Endothelial cell of umbilical vein (primary cell): ENCODE data around the gene SIM1.
"Not testable (repeated sequence)": the region's sequence is repeated elsewhere in the genome, so short reads cannot be mapped to it uniquely, and the experiment has no call there.

Experiments
- CTCF ChIP-seq, 2 donors: IDR thresholded peaks; 1 replicate in 1 of 2; 2 replicates in 1 of 2; pipeline ENCODE4 v1.5.1; 2011; ENCODE audit warnings: low read length in 2 of 2, mild to moderate bottlenecking in 2 of 2, moderate library complexity in 2 of 2, control low read depth in 1 of 2, inconsistent platforms in 1 of 2, low read depth in 1 of 2; ENCODE audit not compliant: insufficient read depth in 1 of 2; ENCODE audit errors: extremely low read depth in 1 of 2
- EZH2 ChIP-seq: IDR thresholded peaks from 2 replicates; pipeline ENCODE4 v1.6.1; 2012; ENCODE audit warnings: borderline replicate concordance, low read depth, mild to moderate bottlenecking, moderate library complexity, low read length, inconsistent platforms; ENCODE audit not compliant: severe bottlenecking
- FOS ChIP-seq: IDR thresholded peaks from 2 replicates; pipeline ENCODE4 v1.6.1; 2011; ENCODE audit warnings: mild to moderate bottlenecking, low read length, moderate library complexity, borderline replicate concordance; ENCODE audit not compliant: insufficient read depth
- JUN ChIP-seq: IDR thresholded peaks from 2 replicates; pipeline ENCODE4 v1.6.1; 2011; ENCODE audit warnings: borderline replicate concordance, low read depth; ENCODE audit not compliant: insufficient read length, insufficient read depth
- MAX ChIP-seq: IDR thresholded peaks from 2 replicates; pipeline ENCODE4 v1.6.1; 2011; ENCODE audit not compliant: insufficient read depth, insufficient read length
- POLR2A ChIP-seq: IDR thresholded peaks from 2 replicates; pipeline ENCODE4 v1.6.1; 2012; ENCODE audit warnings: low read depth, mild to moderate bottlenecking, control low read depth, low read length
- POLR2AphosphoS5 ChIP-seq: IDR thresholded peaks from 2 replicates; pipeline ENCODE4 v1.6.1; 2012; ENCODE audit warnings: low read depth, mild to moderate bottlenecking, control low read depth, low read length, moderate library complexity; ENCODE audit not compliant: insufficient read depth

DNA sequence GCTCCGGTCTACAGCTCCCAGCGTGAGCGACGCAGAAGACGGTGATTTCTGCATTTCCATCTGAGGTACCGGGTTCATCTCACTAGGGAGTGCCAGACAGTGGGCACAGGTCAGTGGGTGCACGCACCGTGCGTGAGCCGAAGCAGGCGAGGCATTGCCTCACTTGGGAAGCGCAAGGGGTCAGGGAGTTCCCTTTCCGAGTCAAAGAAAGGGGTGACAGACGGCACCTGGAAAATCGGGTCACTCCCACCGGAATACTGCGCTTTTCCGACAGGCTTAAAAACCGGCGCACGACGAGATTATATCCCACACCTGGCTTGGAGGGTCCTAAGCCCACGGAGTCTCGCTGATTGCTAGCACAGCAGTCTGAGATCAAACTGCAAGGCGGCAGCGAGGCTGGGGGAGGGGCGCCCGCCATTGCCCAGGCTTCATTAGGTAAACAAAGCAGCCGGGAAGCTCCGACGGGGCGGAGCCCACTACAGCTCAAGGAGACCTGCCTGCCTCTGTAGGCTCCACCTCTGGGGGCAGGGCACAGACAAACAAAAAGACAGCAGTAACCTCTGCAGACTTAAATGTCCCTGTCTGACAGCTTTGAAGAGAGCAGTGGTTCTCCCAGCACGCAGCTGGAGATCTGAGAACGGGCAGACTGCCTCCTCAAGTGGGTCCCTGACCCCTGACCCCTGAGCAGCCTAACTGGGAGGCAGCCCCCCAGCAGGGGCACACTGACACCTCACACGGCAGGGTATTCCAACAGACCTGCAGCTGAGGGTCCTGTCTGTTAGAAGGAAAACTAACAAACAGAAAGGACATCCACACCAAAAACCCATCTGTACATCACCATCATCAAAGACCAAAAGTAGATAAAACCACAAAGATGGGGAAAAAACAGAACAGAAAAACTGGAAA lies 109.7 kb downstream of the SIM1 start:
- not testable (repeated sequence) for TF ChIP-seq POLR2A; EZH2; CTCF (IDR thresholded peaks at IDR 0.05; ENCODE audit: extremely low read depth in 1 of 2, insufficient read depth in 1 of 2, low read depth in 1 of 2, low read length in 2 of 2); MAX; JUN; POLR2AphosphoS5; FOS
